Right kidney (tissue), 1 donor: ENCODE data around the gene PDE4D.

ENCODE experiments used
- DNase-seq: peaks from one replicate; pipeline ENCODE4 v3.0.0-alpha.2; 2016

PDE4D gene

DNA sequence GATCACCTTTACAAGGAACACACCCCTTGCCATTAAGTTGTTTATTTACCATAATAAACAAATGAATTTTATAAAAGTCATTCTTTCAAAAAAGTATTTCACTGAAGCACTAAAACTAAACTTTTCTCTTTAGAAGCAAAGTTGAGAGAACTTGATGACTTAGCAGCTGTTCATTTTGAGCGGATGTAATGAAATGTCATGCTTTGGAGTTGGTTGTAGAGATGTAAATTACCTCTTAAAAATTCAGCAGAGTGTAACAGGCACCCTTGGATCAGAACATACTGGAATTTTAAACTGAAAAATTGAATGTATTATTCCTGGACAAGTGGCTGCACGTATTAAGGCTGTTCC lies 617.2 kb downstream of the PDE4D start:
- DNase-seq: no peak

DNA sequence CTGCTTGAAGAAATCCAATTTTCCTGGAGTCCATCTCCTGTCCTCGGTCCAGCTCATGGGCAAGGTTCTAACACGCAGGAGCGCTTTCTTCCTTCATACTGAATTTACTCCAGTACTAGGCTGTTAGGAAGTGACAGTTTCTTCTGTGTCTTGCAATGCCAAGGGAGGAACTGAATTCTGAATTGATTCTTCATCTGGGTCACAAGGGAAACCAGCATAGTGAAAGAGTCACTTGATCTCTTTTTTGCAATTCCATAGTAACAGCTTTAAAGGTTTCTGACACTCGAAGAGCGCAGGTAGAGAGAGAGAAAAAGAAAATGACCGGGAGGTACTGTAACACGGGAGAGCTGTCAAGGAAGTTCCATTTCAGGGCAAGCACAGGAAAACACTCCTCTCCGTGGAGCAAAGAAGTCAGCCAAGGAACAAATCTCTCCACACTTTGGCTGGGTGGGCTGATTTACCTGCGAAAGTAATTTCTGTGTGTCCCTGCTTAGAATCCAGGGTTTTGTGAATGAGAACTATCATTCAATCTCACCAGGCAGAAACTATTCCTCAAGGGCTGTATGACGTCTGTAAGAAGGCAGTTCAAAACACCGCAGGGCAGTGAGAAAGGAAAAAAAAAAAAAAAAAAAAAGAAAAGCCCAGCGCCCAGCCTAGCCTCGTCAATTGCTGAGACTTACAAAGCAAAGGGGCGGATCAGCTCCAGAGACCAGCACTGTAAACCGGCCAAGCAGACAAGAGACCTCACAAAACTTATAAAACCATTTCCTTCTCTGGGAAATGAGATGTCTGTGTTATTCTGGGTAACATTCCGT lies 617.8 kb downstream of the PDE4D start:
- peak; percentile 65 for DNase-seq

DNA sequence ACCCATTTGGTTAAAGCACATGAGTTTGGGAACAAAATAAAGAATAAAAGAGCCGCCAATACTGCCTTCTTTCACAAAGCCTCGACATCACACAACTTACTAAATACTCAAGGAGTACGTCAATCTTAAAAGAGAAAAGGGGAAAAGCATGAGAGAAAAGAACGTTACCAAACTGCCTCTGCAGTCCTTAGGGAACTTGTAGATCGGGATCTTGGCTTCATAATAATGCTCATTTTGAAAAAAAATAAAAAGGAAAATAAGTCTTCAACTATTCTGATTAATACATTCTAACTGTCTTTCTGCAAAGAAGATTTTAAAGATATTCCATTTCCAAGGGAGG lies 618.4 kb downstream of the PDE4D start:
- no peak for DNase-seq

DNA sequence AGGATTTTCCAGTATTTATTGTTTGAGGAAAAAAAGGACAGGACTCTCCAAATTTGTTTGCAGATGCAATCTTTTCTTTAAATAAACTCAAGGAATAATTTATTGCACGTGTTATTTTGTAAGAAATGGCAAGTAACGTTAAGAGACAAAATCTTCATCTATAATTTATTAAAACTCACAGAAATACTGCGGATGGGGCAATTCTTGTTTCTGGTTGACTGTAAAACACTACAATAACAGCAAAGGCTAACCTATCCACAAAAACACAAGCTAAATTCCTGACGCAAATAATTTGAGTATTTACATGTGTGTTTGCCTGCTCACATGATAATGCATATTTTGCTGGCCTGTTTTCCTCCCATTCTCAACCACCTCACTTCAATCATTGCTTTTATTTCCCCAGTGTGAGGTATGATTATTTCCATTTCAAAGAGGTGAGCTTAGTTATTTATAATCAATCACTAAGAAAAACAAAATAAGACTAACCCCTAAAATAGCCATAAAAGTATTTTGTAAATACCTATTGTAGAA lies 619.4 kb downstream of the PDE4D start:
- DNase-seq: no peak

DNA sequence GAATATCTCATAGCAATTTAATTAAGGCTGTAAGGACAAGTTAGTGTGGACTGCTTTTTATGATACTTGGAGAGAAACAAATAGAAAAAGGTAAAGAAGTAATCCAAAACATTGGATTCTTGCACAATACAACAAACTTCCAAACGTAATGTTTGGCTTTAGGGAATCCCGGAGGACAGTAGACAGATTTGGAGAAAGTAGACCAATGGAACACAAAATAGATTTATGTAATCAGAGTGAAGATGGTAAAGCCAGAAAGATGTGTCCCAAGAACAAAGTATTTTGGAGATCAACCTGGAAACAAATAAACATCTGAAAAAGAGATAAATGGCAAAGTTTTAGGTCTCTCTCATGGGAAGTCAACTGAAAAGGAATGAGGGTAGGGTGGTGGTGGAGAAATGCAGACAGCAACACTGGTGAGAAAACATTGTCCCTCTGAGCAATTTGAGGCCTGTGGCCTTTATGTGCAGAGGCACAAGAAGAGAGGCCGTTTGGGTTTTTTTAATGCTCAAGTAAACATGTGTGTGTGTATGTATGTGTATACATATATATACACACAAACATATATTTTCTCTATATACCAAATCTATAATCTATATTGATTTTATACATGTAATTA lies 620.6 kb downstream of the PDE4D start:
- DNase-seq: no peak

DNA sequence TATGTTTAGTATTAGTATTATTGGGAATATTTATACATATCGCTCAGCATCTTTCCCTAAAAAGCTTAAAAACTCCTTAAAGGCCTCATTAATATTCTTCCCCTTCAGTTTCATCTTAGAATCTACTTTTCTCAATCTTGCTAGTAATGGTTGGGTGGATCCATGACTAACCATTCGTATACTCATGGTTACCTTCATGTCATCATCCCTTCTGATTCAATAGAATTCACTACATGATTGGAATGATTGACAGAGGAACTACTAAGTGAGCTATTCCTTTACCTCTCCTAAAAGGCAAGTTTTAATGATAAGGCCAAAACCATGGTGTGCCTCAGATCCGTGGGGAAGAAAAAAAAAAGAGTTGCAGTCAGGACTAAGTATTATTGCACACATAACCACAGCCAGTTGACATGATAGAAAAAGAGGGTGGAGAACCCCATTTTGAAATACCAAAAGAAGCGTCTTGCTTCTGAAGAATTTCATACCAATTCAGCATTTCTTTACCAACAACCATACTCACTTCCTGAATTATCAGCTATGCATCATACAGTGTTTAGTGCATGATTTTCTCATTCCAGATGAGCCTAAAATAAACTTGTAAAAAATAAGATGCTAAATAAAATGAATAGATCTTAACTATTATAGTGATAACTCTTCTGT lies 624.6 kb downstream of the PDE4D start:
- no peak for DNase-seq

DNA sequence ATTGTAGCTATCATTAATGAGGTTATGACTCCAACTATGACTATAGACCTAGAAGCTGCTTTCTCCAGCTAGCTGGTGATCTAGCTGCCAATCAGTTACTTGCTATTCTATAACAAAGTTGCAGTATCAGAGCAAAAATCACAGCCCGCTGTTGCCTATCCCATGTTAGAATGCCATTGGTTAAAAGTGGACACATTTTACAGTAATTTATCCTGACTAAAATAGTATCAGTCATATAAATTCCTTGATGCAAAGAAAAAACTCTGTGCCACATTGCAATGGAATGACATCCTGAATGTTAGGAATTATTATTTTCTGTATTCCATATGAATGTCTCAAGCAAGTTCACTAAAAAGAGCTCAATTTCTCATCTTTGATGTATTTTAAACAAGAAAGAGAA lies 626.5 kb downstream of the PDE4D start:
- DNase-seq: no peak

DNA sequence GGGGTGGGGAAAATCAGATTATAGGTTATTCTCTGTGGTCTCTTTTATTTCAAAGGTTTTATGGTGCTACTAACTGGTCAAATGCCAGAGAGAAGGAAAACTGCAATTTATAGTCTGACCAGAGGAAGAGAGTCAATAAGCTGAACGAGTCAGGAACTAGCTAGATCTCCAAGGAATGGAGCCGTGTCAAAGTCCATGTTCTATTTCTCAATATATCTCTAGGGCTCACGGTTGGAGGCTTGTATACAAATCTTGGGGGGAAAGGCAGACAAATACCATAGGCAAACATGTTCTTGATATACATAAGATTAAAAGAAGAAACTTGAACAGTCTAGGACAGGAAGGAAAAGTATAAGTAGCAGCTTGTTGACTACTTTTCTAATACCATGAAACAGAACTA lies 627.1 kb downstream of the PDE4D start:
- DNase-seq: no peak

DNA sequence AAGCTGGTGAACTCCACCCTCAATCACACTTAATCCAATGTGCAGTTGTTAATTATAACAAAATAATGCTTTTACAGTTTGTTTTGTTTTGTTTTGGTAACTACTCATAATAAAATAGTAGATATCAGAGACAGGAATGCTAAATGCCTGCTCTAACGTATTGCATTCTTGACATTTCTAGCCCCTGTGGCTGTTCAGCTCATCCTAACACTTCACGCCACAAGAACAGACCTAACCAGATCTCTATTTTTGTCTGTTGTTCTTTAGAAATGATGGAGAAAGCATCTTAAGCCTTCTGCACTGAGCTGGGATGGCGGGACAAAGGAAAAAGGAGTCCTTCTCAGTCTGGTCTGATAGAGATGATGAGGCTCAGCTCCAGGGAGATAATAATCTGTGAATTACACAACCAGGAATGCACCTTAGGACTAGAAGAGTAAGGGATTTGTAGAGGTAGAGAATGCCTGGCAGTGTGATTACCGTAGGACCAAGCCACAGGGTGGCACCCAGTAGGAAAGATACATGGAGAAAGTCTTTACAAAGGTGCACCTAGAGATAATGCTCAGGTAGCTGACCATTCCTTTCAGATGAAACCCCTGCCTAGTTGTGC lies 628.8 kb downstream of the PDE4D start:
- no peak for DNase-seq

DNA sequence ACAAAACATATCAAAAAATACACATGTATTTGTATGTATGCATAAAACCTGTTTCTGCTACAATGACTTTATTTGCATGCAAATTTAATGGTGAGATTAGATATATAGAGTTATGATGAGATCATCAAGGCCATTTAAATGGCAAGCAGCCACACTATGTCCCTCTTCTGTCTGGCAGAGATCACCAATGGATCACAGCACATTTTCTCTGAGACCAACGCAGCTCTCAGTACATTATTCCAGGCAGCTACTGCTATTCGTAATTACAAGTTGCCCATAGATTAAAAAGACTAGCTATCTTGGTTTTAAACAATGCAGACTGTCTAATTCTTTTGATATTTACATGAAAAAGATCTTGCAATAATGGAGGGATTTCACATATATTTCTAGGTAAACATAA lies 629.5 kb downstream of the PDE4D start:
- no peak for DNase-seq

DNA sequence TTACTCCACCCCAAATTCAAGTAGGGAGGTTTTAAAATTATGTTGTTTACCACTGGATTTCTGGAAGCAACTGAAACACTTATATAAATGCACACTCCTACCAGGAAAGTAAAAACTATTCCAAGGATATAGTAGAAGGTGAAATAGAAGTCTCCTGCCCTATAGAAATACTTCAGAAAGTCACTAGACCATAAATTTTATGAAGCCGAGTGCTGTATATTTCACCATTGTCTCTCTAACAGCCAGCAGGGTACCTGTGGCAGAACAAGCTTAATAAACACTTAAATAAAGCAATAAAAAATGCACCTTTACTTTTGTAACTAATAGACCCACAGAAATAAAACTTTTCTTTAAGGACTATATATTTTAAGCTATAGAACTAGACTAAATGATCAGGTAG lies 631.6 kb downstream of the PDE4D start:
- no peak for DNase-seq

DNA sequence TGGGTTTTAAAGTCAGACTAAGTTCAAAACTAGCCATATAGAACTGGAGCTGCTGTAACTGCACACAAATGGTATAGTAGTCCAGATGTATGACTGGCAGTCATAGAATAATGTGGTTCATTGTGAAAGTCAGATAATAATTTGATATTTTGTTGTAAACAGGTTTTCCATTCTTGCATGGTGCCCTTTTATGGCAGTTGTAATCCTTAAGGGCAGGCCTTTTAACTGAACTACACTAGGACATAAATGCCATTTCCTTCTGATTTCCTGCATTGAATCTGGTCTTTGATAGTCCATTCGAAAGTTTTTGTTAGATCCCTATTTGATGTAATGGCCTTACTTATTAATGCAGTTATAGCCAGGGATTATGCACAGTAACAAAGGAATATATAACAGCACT lies 632.6 kb downstream of the PDE4D start:
- DNase-seq: no peak

DNA sequence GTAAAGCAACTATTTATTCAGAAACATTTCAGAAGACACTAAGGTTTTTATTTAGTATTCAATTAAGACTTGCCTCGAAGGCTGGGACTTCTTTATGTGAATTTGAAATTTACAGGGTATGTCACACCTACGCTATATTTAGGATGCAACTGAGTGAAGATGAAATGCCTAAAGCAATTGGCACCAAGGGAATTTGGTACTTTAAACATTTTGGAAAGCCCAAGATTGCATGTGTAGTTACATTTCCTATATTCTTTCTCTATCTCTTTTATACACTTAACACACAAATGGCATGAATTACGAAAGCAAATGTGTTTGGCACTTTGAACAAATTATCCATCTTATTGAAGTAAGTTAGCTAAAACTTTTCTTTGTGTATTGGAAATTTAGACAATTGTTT lies 633.3 kb downstream of the PDE4D start:
- DNase-seq: no peak

DNA sequence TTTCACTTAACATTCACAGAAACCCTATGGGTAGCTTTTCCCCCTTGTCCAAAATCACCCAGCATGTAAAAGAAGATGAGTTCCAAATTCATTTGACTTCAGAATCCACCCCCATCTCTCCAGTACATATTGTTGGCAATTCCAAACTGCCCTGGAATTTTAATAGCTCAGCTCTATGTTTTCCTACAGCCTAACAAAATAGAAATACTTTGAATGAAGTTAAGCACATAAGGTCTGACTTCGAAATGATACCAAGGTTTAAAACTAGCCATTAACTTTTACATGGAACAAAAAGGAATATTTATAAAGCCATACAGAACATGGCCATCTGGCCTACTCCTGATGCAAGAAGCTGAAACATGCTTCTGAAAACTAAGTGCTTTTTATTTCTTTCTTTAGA lies 634.3 kb downstream of the PDE4D start:
- DNase-seq: no peak

DNA sequence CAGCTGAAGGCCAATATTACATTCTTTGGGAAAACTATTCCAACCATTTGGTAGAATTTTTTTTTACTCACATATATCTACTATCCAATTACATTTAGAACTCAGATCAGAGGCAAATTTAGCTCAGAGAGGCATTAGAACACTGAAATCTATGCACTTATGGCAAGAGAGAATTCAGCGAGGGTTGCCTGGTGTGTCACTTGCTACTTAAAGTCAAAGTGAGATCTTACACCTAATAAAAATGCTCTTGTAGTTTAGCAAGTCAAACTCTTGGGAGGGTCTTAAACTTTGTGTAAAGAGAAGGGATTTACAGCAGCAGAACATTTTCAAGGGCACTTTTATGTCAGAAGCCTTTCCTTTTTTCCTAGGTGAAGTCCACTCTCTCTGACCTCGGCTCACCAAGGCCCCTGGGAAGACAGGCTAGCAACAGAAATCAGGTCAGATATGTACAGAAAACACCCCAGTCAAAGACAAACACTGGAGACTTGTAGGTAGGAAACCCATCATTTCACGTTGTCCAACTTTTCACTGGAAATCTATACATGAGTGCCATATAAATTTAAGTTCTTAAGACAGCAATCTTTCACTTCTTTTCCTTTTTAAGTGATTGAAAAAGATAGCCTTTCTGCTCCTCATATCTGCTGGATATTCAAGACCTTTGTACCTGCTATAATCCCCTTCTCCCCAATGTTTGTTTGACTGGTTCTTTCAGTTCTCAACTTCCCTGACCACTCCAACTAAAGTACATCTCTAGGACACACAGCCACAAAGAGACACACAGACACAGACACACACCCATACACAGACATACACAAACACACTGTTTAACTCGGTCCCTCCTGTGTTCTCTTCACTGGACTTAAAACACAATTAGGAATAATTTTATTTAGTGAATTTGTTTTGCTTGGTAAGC lies 635.8 kb downstream of the PDE4D start:
- DNase-seq: no peak

DNA sequence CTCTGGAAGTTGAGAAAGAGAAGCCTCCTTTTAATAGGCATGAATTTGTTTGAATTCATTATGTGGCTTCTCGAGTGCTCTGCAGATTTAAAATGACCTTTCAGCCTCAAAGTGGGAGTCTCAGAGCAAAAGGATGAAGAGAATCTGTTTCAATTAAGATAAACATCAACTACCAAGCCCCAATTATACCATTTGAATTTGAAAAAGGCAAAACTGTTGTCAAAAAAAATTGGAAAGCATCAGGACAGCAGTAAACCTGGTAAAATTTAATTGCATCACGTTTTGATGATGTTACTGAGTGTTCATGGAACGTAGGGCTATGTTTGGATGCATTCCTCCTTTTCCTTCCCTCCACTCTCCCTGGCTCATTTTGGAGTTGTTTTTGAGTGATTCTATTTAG lies 637.2 kb downstream of the PDE4D start:
- DNase-seq: no peak

DNA sequence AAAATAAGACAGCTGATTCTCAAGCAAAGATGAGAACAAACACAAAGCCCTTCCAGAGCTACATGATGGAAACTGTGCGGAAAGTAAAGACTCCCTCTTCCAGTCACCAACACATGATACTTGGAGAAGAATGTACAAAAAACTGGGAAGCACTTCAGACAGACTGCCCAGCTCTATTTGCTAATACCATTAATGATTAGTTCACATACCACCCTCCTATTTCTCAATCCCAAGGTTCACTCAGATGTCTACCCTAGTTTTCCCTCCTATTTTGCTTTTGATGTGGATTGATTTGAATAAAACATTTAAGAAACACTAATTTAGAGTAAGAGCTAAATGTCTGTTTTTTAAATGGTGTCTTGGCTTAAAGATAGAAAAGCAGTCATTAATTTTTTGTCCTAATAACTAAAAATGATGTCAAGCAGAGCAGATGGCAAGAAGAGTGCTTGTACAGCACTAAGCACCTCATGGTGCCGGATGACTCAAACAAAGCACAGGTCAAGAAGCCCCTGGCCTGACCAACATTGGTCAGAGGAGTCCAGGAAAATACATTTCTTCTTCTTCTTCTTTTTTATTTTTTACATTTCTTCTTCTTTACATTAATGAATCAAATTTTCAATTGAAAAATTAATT lies 639.4 kb downstream of the PDE4D start:
- no peak for DNase-seq

DNA sequence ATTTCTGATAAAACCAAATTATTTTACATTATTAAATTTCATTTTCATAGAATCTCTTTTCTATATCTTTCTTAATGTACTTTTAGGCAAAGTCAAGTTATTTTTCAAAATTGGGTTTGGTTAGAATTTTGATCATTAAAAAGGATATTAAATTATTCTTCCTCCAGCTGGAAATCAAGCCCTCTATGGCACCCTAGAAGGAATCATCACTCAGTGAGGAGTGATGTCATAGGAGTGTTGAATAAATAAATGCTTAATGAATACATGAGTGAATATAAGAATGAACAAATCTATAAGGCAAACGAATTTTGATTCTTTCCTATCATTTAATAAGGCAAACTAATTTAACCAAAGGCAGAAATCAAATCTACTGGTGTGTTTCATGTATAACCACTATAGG lies 639.9 kb downstream of the PDE4D start:
- DNase-seq: no peak

DNA sequence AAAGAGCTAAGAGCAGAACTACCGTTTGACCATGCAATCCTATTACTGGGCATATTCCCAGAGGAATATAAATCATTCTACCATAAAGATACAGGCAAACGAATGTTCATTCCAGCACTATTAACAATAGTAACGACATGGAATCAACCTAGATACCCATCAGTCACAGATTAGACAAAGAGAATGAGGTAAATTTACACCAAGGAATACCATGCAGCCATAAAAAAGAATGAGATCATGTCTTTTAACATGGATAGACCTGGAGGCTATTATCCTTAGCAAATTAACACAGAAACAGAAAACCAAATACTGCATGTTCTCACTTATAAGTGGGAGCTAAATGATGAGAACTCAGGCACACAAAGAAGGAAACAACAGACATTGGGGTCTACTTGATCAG lies 641.9 kb downstream of the PDE4D start:
- no peak for DNase-seq

DNA sequence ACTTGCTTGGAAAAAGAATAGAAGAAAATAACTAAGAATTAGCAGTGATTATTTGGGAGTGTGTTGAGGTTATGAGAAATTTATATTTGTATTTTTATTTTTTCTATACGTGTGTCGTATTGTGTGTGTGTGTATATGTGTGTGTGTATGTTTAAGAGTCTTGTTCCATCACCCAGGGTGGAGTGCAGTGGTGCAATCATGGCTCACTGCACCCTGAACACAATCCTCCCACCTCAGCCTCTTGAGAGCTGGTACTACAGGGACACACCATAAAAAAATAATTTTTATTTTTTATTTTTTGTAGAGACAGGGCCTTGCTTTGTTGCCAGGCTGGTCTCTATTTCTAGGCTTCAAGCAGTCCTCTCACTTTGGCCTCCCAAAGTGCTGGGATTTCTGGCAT lies 643.8 kb downstream of the PDE4D start:
- DNase-seq: no peak

DNA sequence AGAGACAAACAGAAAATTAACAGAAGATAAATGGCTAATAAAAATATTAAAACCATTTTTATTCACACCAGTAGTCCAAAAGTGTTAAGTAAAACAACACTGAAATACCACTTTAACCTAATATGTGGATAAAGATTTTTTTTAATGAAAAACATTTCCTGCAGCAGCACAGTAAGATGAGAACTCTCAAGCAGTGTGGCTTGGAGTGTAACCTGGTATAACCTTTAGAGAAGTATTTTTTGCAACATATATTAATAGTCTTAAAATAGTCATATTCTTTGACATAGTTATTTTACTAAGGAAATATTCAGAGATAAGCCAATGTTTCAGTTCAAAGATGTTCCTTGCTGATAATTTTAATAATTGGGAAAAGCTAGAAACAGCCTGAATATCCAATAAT lies 644.4 kb downstream of the PDE4D start:
- no peak for DNase-seq

DNA sequence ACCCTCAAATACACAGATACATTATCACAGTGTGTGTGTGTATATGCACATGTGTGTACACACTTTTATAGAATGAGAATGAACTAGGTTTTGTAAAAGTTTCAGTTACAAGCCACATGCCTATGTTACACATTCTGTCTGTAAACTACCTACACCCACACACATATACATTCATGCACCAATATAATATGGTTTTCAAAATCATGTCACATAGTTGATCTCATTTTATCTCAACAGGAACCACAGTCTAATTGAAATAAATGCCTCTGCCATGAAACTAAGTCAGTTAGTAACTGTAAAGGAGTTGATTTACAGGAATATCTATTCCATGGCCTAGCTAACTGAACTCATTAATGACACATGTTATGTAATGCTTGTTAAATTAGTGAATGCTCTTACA lies 646.6 kb downstream of the PDE4D start:
- DNase-seq: no peak
